ENCODE measurements around the gene OR11A1. TPM values are rescaled to one million over a fixed set of nuclear protein-coding genes. Genes with fewer than 3 reads are reported as not detected.
"Not testable (repeated sequence)": the region's sequence is repeated elsewhere in the genome, so short reads cannot be mapped to it uniquely, and the experiment has no call there.

Gene OR11A1
- total RNA-seq, 4 donors from 2014 or later = not detected

GRCh38 chr6:29442719-29443118 lies 14.2 kb downstream of the OR11A1 start:
- H3K9me3 ChIP-seq = no peaks in the 10 kb centered on the region
- TF ChIP-seq POLR2A (IDR thresholded peaks at IDR 0.05) (no peak), CTCF (IDR thresholded peaks at IDR 0.05) (no peak)
- no peak overlapping the region for H3K27ac ChIP-seq
- 86 to 92% methylated on average over 1 of the region's 1 CpG for WGBS, 2 donors
- no peaks in the 10 kb centered on the region for H3K4me1 ChIP-seq
- DNase-seq = no peak
- H3K27me3 ChIP-seq = no peaks in the 10 kb centered on the region
- intact Hi-C loops (cut with DNase I) = no loop called here
- H3K4me3 ChIP-seq (replicated peaks in 1 of 3) = no peak overlapping the region
- no peaks in the 10 kb centered on the region for H3K36me3 ChIP-seq

- intact Hi-C loops (cut with DNase I) = no loop called here
- DNase-seq = no peak
Measured at GRCh38 chr6:29439006-29439405, 17.9 kb downstream of the OR11A1 start, which contains the start of gene OR10C1. Gene OR10C1 (plus strand): TSS chr6:29439306. CDS start chr6:29440016, 710 bp downstream.

GRCh38 chr6:29436730-29437129 lies 20.1 kb downstream of the OR11A1 start:
- H3K4me3 ChIP-seq (replicated peaks in 1 of 3); H3K9me3 ChIP-seq; DNase-seq; H3K27me3 ChIP-seq; H3K27ac ChIP-seq; H3K4me1 ChIP-seq; intact Hi-C loops (cut with DNase I); H3K36me3 ChIP-seq: not testable (repeated sequence)
- 74 to 77% methylated on average over 18 of the region's 18 CpGs for WGBS, 2 donors

More at GRCh38 chr6:29439006-29439405, 17.9 kb downstream of the OR11A1 start, which contains the start of gene OR10C1:
- no peak within 1 kb of the TSS for H3K4me3 ChIP-seq (replicated peaks in 1 of 3)
- no peaks in the 10 kb centered on the region for H3K9me3 ChIP-seq
- TF ChIP-seq POLR2A (IDR thresholded peaks at IDR 0.05) (no peak), CTCF (IDR thresholded peaks at IDR 0.05) (no peak)
- no peaks in the 10 kb centered on the region for H3K27me3 ChIP-seq
- no peak within 1 kb of the TSS for H3K27ac ChIP-seq
- no peaks in the 10 kb centered on the region for H3K4me1 ChIP-seq
- H3K36me3 ChIP-seq = no peaks in the 10 kb centered on the region

- intact Hi-C loops (cut with DNase I) = no loop called here
- Histone ChIP-seq H3K4me3 (replicated peaks in 1 of 3) (no peak overlapping the region), H3K27me3 (no peaks in the 10 kb centered on the region), H3K4me1 (no peaks in the 10 kb centered on the region), H3K27ac (no peak overlapping the region), H3K36me3 (no peaks in the 10 kb centered on the region), H3K9me3 (no peaks in the 10 kb centered on the region)
- no peak for DNase-seq
- TF ChIP-seq CTCF (IDR thresholded peaks at IDR 0.05) (no peak), POLR2A (IDR thresholded peaks at IDR 0.05) (no peak)
- WGBS, 2 donors = 83 to 86% methylated on average over 3 of the region's 3 CpGs
Measured at GRCh38 chr6:29426654-29427053, 30.2 kb downstream of the OR11A1 start.

- Histone ChIP-seq H3K27me3 (no peaks in the 10 kb centered on the region), H3K36me3 (no peaks in the 10 kb centered on the region), H3K4me3 (replicated peaks in 1 of 3) (no peak overlapping the region), H3K9me3 (no peaks in the 10 kb centered on the region), H3K4me1 (no peaks in the 10 kb centered on the region), H3K27ac (no peak overlapping the region)
- DNase-seq = no peak
- TF ChIP-seq POLR2A (IDR thresholded peaks at IDR 0.05) (no peak), CTCF (IDR thresholded peaks at IDR 0.05) (no peak)
- WGBS, 2 donors = 51 to 62% methylated on average over 1 of the region's 1 CpG
- intact Hi-C loops (cut with DNase I) = no loop called here
Measured at GRCh38 chr6:29425075-29425474, 31.8 kb downstream of the OR11A1 start.

GRCh38 chr6:29424575-29424974 lies 32.3 kb downstream of the OR11A1 start:
- 34 to 55% methylated on average over 2 of the region's 2 CpGs for WGBS, 2 donors
- intact Hi-C loops (cut with DNase I) = no loop called here
- H3K27ac ChIP-seq = no peak overlapping the region
- H3K27me3 ChIP-seq = no peaks in the 10 kb centered on the region
- no peaks in the 10 kb centered on the region for H3K4me1 ChIP-seq
- no peak overlapping the region for H3K4me3 ChIP-seq (replicated peaks in 1 of 3)
- DNase-seq = no peak
- H3K9me3 ChIP-seq = no peaks in the 10 kb centered on the region
- no peaks in the 10 kb centered on the region for H3K36me3 ChIP-seq
- TF ChIP-seq CTCF (IDR thresholded peaks at IDR 0.05) (no peak), POLR2A (IDR thresholded peaks at IDR 0.05) (no peak)

All from thyroid gland (tissue), 4 donors.